Stimulated activated CD8-positive, alpha-beta memory T cell treated with anti-CD3 and anti-CD28 coated beads, Interleukin-7, amount 100 ng/mL, for 1 hour (primary cell): ENCODE results near the gene UCHL5.

ENCODE experiments used
- DNase-seq, 2 donors: peaks; one replicate each; pipeline ENCODE4 v3.0.0-alpha.2; 2020; ENCODE audit warnings: low read depth in 2 of 2

The UCHL5 gene

GRCh38 chr1:192966073-192966472, 93.1 kb downstream of the UCHL5 start:
- DNase-seq, result no peak

GRCh38 chr1:192962901-192963300, 96.3 kb downstream of the UCHL5 start:
- DNase-seq, result no peak
